ENCODE results near the gene ENOX1.
A peak's percentile ranks its signal among the peaks of the same experiment; 100 is the strongest.

The ENOX1 gene

GRCh38 chr13:43289470-43290255, 497.1 kb downstream of the ENOX1 start:
- DNase-seq (ENCODE audit: low spot score) = no peak

- no peak for DNase-seq (ENCODE audit: low spot score)
Observed at GRCh38 chr13:43286751-43287150, 500.0 kb downstream of the ENOX1 start.

GRCh38 chr13:43285933-43286597, 500.7 kb downstream of the ENOX1 start:
- no peak for DNase-seq (ENCODE audit: low spot score)

- DNase-seq (ENCODE audit: low spot score) = no peak
Observed at GRCh38 chr13:43284162-43284561, 502.6 kb downstream of the ENOX1 start.

- DNase-seq (ENCODE audit: low spot score) = no peak
Observed at GRCh38 chr13:43279696-43280095, 507.1 kb downstream of the ENOX1 start.

GRCh38 chr13:43278127-43278526, 508.6 kb downstream of the ENOX1 start:
- DNase-seq (ENCODE audit: low spot score) = no peak

GRCh38 chr13:43277142-43277541, 509.6 kb downstream of the ENOX1 start:
- no peak for DNase-seq (ENCODE audit: low spot score)

GRCh38 chr13:43274881-43275280, 511.9 kb downstream of the ENOX1 start:
- DNase-seq (ENCODE audit: low spot score) = no peak

GRCh38 chr13:43273362-43273761, 513.4 kb downstream of the ENOX1 start:
- no peak for DNase-seq (ENCODE audit: low spot score)

GRCh38 chr13:43272851-43273250, 513.9 kb downstream of the ENOX1 start:
- DNase-seq (ENCODE audit: low spot score) = no peak

- DNase-seq (ENCODE audit: low spot score) = no peak
Observed at GRCh38 chr13:43271152-43271551, 515.6 kb downstream of the ENOX1 start.

GRCh38 chr13:43270130-43270830, 516.5 kb downstream of the ENOX1 start:
- no peak for DNase-seq (ENCODE audit: low spot score)

GRCh38 chr13:43269037-43269481, 517.7 kb downstream of the ENOX1 start:
- DNase-seq (ENCODE audit: low spot score) = peak; percentile 1

GRCh38 chr13:43268632-43269031, 518.1 kb downstream of the ENOX1 start:
- DNase-seq (ENCODE audit: low spot score) = no peak

- DNase-seq (ENCODE audit: low spot score) = no peak
Observed at GRCh38 chr13:43267916-43268315, 518.9 kb downstream of the ENOX1 start.

GRCh38 chr13:43266936-43267615, 519.7 kb downstream of the ENOX1 start:
- DNase-seq (ENCODE audit: low spot score) = no peak

- no peak for DNase-seq (ENCODE audit: low spot score)
Observed at GRCh38 chr13:43265028-43265427, 521.7 kb downstream of the ENOX1 start.

- DNase-seq (ENCODE audit: low spot score) = no peak
Observed at GRCh38 chr13:43264458-43264857, 522.3 kb downstream of the ENOX1 start.

GRCh38 chr13:43263047-43263446, 523.7 kb downstream of the ENOX1 start:
- no peak for DNase-seq (ENCODE audit: low spot score)

- DNase-seq (ENCODE audit: low spot score) = no peak
Observed at GRCh38 chr13:43260999-43261398, 525.8 kb downstream of the ENOX1 start.

GRCh38 chr13:43258771-43259170, 528.0 kb downstream of the ENOX1 start:
- no peak for DNase-seq (ENCODE audit: low spot score)

- no peak for DNase-seq (ENCODE audit: low spot score)
Observed at GRCh38 chr13:43257765-43258164, 529.0 kb downstream of the ENOX1 start.
